ENCODE measurements around the gene MAST3.

DNA sequence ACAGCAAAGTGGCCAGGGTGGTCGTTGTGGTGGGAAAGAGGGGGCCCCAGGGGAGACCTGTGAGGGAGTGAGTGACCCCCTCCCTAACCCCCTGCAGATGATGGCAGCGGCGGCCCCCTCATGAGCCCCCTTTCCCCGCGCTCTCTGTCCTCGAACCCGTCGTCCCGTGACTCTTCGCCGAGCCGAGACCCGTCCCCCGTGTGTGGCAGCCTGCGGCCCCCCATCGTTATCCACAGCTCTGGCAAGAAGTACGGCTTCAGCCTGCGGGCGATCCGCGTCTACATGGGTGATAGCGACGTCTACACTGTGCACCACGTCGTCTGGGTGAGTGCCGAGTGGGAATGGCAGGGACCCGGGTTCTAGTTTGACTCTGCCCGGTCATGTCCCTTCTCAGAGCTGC, 47.3 kb downstream of the MAST3 start:
- TF ChIP-seq, protein P1, sequence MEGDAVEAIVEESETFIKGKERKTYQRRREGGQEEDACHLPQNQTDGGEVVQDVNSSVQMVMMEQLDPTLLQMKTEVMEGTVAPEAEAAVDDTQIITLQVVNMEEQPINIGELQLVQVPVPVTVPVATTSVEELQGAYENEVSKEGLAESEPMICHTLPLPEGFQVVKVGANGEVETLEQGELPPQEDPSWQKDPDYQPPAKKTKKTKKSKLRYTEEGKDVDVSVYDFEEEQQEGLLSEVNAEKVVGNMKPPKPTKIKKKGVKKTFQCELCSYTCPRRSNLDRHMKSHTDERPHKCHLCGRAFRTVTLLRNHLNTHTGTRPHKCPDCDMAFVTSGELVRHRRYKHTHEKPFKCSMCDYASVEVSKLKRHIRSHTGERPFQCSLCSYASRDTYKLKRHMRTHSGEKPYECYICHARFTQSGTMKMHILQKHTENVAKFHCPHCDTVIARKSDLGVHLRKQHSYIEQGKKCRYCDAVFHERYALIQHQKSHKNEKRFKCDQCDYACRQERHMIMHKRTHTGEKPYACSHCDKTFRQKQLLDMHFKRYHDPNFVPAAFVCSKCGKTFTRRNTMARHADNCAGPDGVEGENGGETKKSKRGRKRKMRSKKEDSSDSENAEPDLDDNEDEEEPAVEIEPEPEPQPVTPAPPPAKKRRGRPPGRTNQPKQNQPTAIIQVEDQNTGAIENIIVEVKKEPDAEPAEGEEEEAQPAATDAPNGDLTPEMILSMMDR (IDR thresholded peaks at IDR 0.05): no peak
- TF ChIP-seq FOXK1 (CRISPR knock-in tag; IDR thresholded peaks at IDR 0.05): no peak
- TF ChIP-seq, protein P2, sequence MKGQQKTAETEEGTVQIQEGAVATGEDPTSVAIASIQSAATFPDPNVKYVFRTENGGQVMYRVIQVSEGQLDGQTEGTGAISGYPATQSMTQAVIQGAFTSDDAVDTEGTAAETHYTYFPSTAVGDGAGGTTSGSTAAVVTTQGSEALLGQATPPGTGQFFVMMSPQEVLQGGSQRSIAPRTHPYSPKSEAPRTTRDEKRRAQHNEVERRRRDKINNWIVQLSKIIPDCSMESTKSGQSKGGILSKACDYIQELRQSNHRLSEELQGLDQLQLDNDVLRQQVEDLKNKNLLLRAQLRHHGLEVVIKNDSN (CRISPR knock-in tag; IDR thresholded peaks at IDR 0.05): no peak
- TF ChIP-seq, protein P3, sequence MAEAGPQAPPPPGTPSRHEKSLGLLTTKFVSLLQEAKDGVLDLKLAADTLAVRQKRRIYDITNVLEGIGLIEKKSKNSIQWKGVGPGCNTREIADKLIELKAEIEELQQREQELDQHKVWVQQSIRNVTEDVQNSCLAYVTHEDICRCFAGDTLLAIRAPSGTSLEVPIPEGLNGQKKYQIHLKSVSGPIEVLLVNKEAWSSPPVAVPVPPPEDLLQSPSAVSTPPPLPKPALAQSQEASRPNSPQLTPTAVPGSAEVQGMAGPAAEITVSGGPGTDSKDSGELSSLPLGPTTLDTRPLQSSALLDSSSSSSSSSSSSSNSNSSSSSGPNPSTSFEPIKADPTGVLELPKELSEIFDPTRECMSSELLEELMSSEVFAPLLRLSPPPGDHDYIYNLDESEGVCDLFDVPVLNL (CRISPR knock-in tag; IDR thresholded peaks at IDR 0.05; ENCODE audit: borderline replicate concordance, low read depth): no peak
- no peak for TF ChIP-seq GTF2I (CRISPR knock-in tag; conservative IDR thresholded peaks at IDR 0.05)
- TF ChIP-seq SP1 (CRISPR knock-in tag; conservative IDR thresholded peaks at IDR 0.05): no peak
- TF ChIP-seq SMAD3 (CRISPR knock-in tag; IDR thresholded peaks at IDR 0.05; ENCODE audit: borderline replicate concordance): no peak
- TF ChIP-seq NR2C2 (CRISPR knock-in tag; IDR thresholded peaks at IDR 0.05): no peak
- TF ChIP-seq ZNF396 (CRISPR knock-in tag; IDR thresholded peaks at IDR 0.05; ENCODE audit: borderline replicate concordance): no peak
- no peak for TF ChIP-seq ELF4 (CRISPR knock-in tag; IDR thresholded peaks at IDR 0.05; ENCODE audit: low read depth)
- TF ChIP-seq, protein P4, sequence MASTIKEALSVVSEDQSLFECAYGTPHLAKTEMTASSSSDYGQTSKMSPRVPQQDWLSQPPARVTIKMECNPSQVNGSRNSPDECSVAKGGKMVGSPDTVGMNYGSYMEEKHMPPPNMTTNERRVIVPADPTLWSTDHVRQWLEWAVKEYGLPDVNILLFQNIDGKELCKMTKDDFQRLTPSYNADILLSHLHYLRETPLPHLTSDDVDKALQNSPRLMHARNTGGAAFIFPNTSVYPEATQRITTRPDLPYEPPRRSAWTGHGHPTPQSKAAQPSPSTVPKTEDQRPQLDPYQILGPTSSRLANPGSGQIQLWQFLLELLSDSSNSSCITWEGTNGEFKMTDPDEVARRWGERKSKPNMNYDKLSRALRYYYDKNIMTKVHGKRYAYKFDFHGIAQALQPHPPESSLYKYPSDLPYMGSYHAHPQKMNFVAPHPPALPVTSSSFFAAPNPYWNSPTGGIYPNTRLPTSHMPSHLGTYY (CRISPR knock-in tag; IDR thresholded peaks at IDR 0.05): no peak
- TF ChIP-seq, protein P5, sequence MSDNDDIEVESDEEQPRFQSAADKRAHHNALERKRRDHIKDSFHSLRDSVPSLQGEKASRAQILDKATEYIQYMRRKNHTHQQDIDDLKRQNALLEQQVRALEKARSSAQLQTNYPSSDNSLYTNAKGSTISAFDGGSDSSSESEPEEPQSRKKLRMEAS (CRISPR knock-in tag; IDR thresholded peaks at IDR 0.05): no peak
- TF ChIP-seq, protein P6, sequence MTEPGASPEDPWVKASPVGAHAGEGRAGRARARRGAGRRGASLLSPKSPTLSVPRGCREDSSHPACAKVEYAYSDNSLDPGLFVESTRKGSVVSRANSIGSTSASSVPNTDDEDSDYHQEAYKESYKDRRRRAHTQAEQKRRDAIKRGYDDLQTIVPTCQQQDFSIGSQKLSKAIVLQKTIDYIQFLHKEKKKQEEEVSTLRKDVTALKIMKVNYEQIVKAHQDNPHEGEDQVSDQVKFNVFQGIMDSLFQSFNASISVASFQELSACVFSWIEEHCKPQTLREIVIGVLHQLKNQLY (CRISPR knock-in tag; IDR thresholded peaks at IDR 0.05): no peak
- no peak for TF ChIP-seq TEAD4 (CRISPR knock-in tag; IDR thresholded peaks at IDR 0.05)

All from WTC11 (cell line).